ENCODE data around the gene COG5.

GRCh38 chr7:107494884-107495283 lies 68.8 kb downstream of the COG5 start:
- TF ChIP-seq, protein P1, sequence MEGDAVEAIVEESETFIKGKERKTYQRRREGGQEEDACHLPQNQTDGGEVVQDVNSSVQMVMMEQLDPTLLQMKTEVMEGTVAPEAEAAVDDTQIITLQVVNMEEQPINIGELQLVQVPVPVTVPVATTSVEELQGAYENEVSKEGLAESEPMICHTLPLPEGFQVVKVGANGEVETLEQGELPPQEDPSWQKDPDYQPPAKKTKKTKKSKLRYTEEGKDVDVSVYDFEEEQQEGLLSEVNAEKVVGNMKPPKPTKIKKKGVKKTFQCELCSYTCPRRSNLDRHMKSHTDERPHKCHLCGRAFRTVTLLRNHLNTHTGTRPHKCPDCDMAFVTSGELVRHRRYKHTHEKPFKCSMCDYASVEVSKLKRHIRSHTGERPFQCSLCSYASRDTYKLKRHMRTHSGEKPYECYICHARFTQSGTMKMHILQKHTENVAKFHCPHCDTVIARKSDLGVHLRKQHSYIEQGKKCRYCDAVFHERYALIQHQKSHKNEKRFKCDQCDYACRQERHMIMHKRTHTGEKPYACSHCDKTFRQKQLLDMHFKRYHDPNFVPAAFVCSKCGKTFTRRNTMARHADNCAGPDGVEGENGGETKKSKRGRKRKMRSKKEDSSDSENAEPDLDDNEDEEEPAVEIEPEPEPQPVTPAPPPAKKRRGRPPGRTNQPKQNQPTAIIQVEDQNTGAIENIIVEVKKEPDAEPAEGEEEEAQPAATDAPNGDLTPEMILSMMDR (IDR thresholded peaks at IDR 0.05 in 8 of 11, conservative IDR thresholded peaks at IDR 0.05 in 3 of 11), result no peak
- TF ChIP-seq POLR2A (IDR thresholded peaks at IDR 0.05), result no peak
- TF ChIP-seq POLR2AphosphoS5 (IDR thresholded peaks at IDR 0.05), result no peak
